ENCODE measurements around the gene GSTM4.

DNA sequence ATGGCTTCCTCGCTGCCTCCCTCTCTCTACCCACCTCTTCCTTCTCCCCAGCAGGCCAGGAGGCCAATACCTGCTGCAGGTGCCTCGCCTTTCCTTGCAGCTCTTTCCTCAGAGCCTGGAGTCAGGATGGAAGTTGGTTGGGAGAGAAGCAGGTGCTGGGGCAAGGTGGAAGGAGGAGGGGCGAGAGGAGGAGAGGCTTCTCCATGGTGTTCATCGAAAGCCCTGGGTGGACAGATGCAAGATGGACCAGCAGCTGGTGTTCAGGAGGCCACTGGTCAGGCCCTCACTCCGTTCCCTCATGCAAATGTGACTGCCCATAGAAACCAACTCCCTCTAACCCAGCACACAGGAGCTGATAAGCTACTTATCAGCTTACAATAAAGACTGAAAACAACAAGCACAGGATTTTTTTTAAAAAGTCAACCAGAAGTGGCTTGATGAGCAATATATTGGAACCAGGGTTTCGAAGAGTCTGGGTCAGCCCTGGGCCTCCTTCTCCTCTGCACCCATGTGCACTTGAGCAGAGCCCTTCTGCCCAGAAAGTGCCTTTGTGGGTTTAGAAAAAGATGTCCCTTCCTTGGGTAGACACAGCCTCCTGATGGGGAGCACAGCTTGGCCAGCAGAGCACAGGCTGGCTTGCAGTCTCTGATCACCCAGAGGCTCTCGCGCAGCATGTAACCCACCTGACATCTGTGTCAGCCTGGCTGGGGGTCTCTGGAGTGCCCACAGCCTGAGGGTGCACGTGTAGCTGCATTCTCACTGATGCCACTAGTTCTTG lies 16.6 kb upstream of the GSTM4 start:
- TF ChIP-seq, protein P1, sequence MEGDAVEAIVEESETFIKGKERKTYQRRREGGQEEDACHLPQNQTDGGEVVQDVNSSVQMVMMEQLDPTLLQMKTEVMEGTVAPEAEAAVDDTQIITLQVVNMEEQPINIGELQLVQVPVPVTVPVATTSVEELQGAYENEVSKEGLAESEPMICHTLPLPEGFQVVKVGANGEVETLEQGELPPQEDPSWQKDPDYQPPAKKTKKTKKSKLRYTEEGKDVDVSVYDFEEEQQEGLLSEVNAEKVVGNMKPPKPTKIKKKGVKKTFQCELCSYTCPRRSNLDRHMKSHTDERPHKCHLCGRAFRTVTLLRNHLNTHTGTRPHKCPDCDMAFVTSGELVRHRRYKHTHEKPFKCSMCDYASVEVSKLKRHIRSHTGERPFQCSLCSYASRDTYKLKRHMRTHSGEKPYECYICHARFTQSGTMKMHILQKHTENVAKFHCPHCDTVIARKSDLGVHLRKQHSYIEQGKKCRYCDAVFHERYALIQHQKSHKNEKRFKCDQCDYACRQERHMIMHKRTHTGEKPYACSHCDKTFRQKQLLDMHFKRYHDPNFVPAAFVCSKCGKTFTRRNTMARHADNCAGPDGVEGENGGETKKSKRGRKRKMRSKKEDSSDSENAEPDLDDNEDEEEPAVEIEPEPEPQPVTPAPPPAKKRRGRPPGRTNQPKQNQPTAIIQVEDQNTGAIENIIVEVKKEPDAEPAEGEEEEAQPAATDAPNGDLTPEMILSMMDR (IDR thresholded peaks at IDR 0.05; ENCODE audit: insufficient read depth, low read length) = no peak
- TF ChIP-seq, protein P2, sequence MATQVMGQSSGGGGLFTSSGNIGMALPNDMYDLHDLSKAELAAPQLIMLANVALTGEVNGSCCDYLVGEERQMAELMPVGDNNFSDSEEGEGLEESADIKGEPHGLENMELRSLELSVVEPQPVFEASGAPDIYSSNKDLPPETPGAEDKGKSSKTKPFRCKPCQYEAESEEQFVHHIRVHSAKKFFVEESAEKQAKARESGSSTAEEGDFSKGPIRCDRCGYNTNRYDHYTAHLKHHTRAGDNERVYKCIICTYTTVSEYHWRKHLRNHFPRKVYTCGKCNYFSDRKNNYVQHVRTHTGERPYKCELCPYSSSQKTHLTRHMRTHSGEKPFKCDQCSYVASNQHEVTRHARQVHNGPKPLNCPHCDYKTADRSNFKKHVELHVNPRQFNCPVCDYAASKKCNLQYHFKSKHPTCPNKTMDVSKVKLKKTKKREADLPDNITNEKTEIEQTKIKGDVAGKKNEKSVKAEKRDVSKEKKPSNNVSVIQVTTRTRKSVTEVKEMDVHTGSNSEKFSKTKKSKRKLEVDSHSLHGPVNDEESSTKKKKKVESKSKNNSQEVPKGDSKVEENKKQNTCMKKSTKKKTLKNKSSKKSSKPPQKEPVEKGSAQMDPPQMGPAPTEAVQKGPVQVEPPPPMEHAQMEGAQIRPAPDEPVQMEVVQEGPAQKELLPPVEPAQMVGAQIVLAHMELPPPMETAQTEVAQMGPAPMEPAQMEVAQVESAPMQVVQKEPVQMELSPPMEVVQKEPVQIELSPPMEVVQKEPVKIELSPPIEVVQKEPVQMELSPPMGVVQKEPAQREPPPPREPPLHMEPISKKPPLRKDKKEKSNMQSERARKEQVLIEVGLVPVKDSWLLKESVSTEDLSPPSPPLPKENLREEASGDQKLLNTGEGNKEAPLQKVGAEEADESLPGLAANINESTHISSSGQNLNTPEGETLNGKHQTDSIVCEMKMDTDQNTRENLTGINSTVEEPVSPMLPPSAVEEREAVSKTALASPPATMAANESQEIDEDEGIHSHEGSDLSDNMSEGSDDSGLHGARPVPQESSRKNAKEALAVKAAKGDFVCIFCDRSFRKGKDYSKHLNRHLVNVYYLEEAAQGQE (IDR thresholded peaks at IDR 0.05; ENCODE audit: insufficient replicate concordance, low read depth) = no peak
